IgD-negative memory B cell (primary cell): Measurements from ENCODE around the gene PPIAL4G. TPM values are rescaled to one million over a fixed set of nuclear protein-coding genes. Genes with fewer than 3 reads are reported as not detected.
"Not testable (repeated sequence)": the region's sequence is repeated elsewhere in the genome, so short reads cannot be mapped to it uniquely, and the experiment has no call there.

Experiments used
- H3K27ac Mint-ChIP-seq, 3 donors: one replicate each; pipeline ENCODE4 v1.8.0; 2020 to 2022; ENCODE audit warnings: mild to moderate bottlenecking in 3 of 3, mixed read lengths in 3 of 3, moderate library complexity in 1 of 3
- H3K27me3 Mint-ChIP-seq: one replicate; pipeline ENCODE4 v1.8.0; 2021; ENCODE audit warnings: mixed read lengths
- H3K36me3 Mint-ChIP-seq: one replicate; pipeline ENCODE4 v1.8.0; 2020; ENCODE audit warnings: mild to moderate bottlenecking, mixed read lengths
- H3K4me1 Mint-ChIP-seq, 3 donors: one replicate each; pipeline ENCODE4 v1.8.0; 2020 to 2022; ENCODE audit warnings: mixed read lengths in 3 of 3, mild to moderate bottlenecking in 1 of 3
- H3K4me3 Mint-ChIP-seq, 4 donors: one replicate each; pipeline ENCODE4 v1.8.0; 2020 to 2022; ENCODE audit warnings: mild to moderate bottlenecking in 4 of 4, mixed read lengths in 4 of 4, moderate library complexity in 3 of 4
- H3K9me3 Mint-ChIP-seq, 3 donors: one replicate each; pipeline ENCODE4 v1.8.0; 2020 to 2021; ENCODE audit warnings: mixed read lengths in 3 of 3, mild to moderate bottlenecking in 1 of 3
- polyA plus RNA-seq: library from polyadenylated mRNA; unstranded; fragments of 300-500 nt; fragmentation: Illumina TruSeq; gene quantifications from one replicate; pipeline ENCODE4 v1.2.3, GENCODE V29; 2021

Gene PPIAL4G
- polyA plus RNA-seq: not detected

DNA sequence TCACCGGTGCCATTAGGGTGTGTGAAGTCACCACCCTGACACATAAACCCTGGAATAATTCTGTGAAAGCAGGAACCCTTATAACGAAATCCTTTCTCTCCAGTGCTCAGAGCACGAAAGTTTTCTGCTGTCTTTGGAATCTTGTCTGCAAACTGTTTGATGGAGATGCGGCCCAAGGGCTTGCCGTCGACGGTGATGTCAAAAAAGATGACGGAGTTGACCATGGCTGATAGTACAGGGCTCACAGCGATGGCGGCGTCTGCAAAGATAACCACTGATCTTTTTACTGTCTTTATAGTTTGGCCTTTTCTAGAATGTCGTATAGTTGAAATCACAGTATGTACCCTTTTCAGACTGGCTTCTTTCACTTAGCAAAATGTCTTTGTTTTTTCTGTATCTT is at the start of gene PPIAL4G:
Gene PPIAL4G (minus strand): TSS at position 274 of the 400 bp plus-strand sequence. CDS start 50 bp downstream, at position 224.
- not testable (repeated sequence) for H3K9me3 Mint-ChIP-seq, H3K27ac Mint-ChIP-seq, H3K4me3 Mint-ChIP-seq, H3K36me3 Mint-ChIP-seq, H3K4me1 Mint-ChIP-seq, H3K27me3 Mint-ChIP-seq

- not testable (repeated sequence) for H3K27me3 Mint-ChIP-seq, H3K9me3 Mint-ChIP-seq, H3K36me3 Mint-ChIP-seq, H3K4me3 Mint-ChIP-seq, H3K27ac Mint-ChIP-seq, H3K4me1 Mint-ChIP-seq
Observed at GRCh38 chr1:148532158-148532557, 49.1 kb upstream of the PPIAL4G start.

DNA sequence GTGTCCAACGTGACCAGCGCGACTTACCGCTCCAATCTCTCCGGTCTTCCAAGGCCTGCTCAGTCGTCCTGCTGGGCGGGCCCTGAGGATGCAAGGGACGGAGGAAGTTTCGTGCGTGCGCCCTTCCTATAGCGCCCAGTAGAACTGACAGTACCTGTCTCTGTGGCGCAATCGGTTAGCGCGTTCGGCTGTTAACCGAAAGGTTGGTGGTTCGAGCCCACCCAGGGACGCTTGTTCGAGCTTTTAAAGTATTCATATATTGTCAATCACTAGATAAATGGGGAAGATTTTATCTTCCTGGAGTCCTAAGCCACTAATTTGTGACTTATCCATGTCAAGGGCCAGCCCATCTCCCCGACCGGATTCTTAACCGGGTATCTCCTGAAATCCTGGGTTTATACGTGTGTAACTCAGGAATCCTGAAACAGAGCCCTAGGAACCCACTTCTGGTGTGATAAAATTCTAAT is 46.0 kb upstream of the PPIAL4G start:
- not testable (repeated sequence) for H3K27me3 Mint-ChIP-seq, H3K9me3 Mint-ChIP-seq, H3K4me1 Mint-ChIP-seq, H3K36me3 Mint-ChIP-seq
- H3K4me3 Mint-ChIP-seq: peak overlapping the region; percentile 77 to 97 (median 90)
- H3K27ac Mint-ChIP-seq: peak overlapping the region; percentile 71 to 99 (median 97)

DNA sequence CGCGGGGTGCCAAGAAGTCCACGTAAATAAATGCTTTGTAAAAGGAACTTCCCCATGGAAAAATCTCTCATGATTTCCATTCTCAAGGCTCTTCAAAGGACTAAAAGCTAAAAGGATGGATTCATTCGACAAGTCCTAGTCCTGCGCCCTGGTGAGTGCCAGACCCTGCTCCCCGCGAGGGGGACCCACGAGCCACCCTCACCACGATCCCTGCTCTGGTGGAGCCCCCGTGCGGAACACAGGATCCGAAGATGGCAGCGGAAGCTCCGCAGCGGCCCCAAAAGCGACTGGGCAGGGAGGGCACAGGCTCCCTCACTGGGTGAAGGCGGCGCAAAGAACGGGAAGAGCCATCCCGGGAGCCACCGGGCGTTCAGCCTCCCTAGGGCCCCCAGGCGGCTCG is 45.5 kb upstream of the PPIAL4G start:
- not testable (repeated sequence) for H3K36me3 Mint-ChIP-seq, H3K9me3 Mint-ChIP-seq, H3K27me3 Mint-ChIP-seq, H3K4me1 Mint-ChIP-seq
- H3K4me3 Mint-ChIP-seq: peak overlapping the region in 1 of 4 donors; percentile 97
- H3K27ac Mint-ChIP-seq: peak overlapping the region in 1 of 3 donors; percentile 99

GRCh38 chr1:148526587-148526986 is 43.5 kb upstream of the PPIAL4G start:
- not testable (repeated sequence) for H3K4me1 Mint-ChIP-seq, H3K36me3 Mint-ChIP-seq, H3K9me3 Mint-ChIP-seq, H3K4me3 Mint-ChIP-seq, H3K27ac Mint-ChIP-seq, H3K27me3 Mint-ChIP-seq

- H3K4me1 Mint-ChIP-seq, H3K9me3 Mint-ChIP-seq, H3K36me3 Mint-ChIP-seq, H3K27me3 Mint-ChIP-seq: not testable (repeated sequence)
- Mint-ChIP-seq H3K4me3 (peak overlapping the region; percentile 88 to 96 (median 92)), H3K27ac (peak overlapping the region; percentile 91 to 100 (median 98))
Observed at GRCh38 chr1:148523205-148524144, 40.4 kb upstream of the PPIAL4G start.

GRCh38 chr1:148522561-148523204 is 39.6 kb upstream of the PPIAL4G start:
- H3K27me3 Mint-ChIP-seq: not testable (repeated sequence)

DNA sequence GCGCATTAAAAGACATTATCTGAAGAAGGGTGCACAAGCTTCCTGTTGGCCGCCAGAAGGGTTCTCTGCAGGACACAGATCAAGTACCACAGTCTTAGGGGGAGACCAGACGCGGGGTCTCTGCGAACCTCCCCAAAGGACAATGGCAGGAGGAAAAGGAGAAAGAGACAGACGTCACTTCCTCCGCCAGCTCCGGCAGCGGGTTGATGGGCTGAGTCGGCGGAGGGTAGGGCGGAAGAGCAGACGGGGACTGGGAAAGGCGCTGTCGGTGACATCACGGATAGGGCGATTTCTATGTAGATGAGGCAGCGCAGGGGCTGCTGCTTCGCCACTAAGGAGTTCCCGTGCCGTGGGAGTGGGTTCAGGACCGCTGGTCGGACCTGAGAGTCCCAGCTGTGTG is 39.0 kb upstream of the PPIAL4G start:
- H3K36me3 Mint-ChIP-seq, H3K27me3 Mint-ChIP-seq, H3K9me3 Mint-ChIP-seq, H3K4me1 Mint-ChIP-seq: not testable (repeated sequence)
- Mint-ChIP-seq H3K4me3 (peak overlapping the region; percentile 88 to 96 (median 92)), H3K27ac (peak overlapping the region; percentile 91 to 100 (median 98))

More at GRCh38 chr1:148522561-148523204, 39.6 kb upstream of the PPIAL4G start:
- H3K27ac Mint-ChIP-seq: peak overlapping the region; percentile 91 to 100 (median 98)
- H3K36me3 Mint-ChIP-seq, H3K9me3 Mint-ChIP-seq, H3K4me1 Mint-ChIP-seq: not testable (repeated sequence)
- H3K4me3 Mint-ChIP-seq: peak overlapping the region; percentile 88 to 96 (median 92)

DNA sequence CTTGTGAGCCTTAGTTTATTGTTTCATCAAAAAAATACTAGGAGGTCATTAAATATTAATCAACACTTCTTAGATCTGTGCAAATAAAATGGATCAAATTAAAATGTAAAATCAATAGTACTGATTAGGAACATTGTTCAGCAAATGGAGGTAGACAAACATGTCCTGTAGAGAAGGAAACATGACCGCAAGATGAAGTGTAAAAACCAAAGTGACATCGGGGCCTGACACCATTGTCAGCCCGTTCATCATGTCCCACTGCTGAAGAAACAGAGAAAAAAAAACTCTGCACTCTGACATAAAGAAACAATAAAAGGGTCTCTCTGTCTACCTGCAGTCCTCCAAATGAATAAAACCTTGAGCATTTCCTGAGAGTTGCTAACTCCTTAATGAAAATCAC is 31.2 kb upstream of the PPIAL4G start:
- H3K27ac Mint-ChIP-seq, H3K4me3 Mint-ChIP-seq, H3K36me3 Mint-ChIP-seq, H3K9me3 Mint-ChIP-seq, H3K4me1 Mint-ChIP-seq, H3K27me3 Mint-ChIP-seq: not testable (repeated sequence)

- H3K4me3 Mint-ChIP-seq, H3K27ac Mint-ChIP-seq, H3K36me3 Mint-ChIP-seq, H3K4me1 Mint-ChIP-seq, H3K27me3 Mint-ChIP-seq, H3K9me3 Mint-ChIP-seq: not testable (repeated sequence)
Observed at GRCh38 chr1:148512571-148513184, 29.6 kb upstream of the PPIAL4G start.

DNA sequence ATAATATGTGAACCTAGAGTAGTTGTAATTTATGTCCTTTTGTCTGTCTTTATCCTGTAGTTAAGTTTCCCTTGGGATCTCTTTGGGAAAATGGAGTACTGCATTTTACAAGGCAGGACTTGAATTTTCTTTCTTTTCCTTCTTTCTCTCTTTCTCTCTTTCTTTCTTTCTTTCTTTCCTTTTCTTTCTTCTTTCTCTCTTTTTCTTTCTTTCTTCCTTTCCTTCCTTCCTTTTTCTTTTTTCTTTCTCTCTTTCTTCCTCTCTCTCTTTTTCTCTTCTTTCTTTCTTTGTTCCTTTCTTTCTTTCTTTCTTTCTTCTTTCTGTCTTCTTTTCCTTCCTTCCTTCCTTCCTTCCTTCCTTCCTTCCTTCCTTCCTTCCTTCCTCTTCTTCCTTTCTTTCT is 10.8 kb upstream of the PPIAL4G start:
- H3K4me3 Mint-ChIP-seq, H3K36me3 Mint-ChIP-seq: not testable (repeated sequence)

DNA sequence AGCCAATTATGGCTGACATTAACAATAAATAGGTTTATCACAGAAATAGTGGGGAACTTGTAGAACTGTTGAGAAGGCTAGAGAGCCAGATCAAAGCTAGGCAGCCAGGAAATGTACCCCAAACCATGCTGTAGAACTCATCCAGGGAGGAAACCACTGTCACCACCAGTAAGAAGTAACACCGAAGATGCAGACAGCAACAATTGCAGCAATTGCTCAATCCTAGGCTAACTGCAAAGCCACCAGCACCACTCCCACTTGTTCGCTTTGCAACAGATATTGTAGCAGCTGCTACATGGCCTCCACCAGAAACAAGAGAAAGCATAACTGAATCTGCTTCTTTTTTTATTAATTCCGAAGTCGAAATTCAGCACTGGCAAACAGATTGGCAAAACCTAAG is 2.0 kb downstream of the PPIAL4G start:
- H3K27ac Mint-ChIP-seq, H3K4me3 Mint-ChIP-seq, H3K36me3 Mint-ChIP-seq, H3K27me3 Mint-ChIP-seq, H3K4me1 Mint-ChIP-seq, H3K9me3 Mint-ChIP-seq: not testable (repeated sequence)

More for the DNA sequence above, 10.8 kb upstream of the PPIAL4G start:
- H3K9me3 Mint-ChIP-seq, H3K27ac Mint-ChIP-seq, H3K4me1 Mint-ChIP-seq, H3K27me3 Mint-ChIP-seq: not testable (repeated sequence)

DNA sequence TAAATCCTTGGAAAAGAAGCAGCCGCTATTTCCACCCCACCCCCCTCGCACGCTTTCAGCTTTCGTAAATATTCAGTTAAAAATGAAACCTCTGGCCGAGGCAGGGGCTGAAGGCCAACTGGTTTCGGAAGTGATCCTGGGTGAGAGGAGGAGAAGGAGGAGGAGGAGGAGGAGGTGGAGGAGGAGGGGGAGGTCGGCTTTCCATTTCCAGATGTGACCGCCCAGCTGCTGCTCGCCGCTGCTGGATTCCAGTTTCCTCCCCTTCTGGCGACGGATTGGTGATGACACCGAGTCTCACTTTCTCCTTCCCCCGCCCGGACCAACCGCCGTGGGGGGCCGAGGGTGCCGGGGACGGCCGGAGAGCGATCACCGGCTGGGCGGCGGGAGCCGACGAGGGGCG is 23.4 kb downstream of the PPIAL4G start:
- H3K4me3 Mint-ChIP-seq: peak overlapping the region; percentile 71 to 98 (median 78)
- H3K9me3 Mint-ChIP-seq, H3K27me3 Mint-ChIP-seq, H3K27ac Mint-ChIP-seq, H3K4me1 Mint-ChIP-seq, H3K36me3 Mint-ChIP-seq: not testable (repeated sequence)

GRCh38 chr1:148458901-148459581 is 24.1 kb downstream of the PPIAL4G start:
- peak overlapping the region; percentile 80 to 99 (median 99) for H3K27ac Mint-ChIP-seq
- not testable (repeated sequence) for H3K27me3 Mint-ChIP-seq

DNA sequence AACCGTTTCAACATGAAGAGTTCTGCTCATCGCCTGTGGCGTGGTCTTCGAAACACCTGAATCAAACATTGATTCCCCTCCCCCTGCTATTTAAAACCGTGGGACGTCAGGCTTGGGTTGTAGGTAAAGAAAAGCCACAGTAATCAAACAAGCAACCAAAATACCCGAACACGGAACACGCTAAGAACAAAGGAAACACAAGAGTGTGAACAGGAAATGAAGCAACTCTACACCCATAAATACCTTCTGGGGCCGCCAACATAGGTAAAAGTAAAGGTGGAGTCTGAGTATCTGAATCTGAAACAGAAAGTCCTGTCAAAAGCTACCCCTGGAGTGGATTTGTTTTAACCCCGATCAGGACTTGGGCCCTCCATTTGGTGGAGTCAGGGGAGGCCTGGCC is 24.7 kb downstream of the PPIAL4G start:
- not testable (repeated sequence) for H3K27me3 Mint-ChIP-seq

More at GRCh38 chr1:148458901-148459581, 24.1 kb downstream of the PPIAL4G start:
- not testable (repeated sequence) for H3K4me1 Mint-ChIP-seq, H3K9me3 Mint-ChIP-seq, H3K36me3 Mint-ChIP-seq
- H3K4me3 Mint-ChIP-seq: peak overlapping the region; percentile 76 to 98 (median 88)

More for the DNA sequence above, 24.7 kb downstream of the PPIAL4G start:
- H3K27ac Mint-ChIP-seq: peak overlapping the region; percentile 97 to 99 (median 99)
- H3K4me1 Mint-ChIP-seq, H3K36me3 Mint-ChIP-seq, H3K9me3 Mint-ChIP-seq: not testable (repeated sequence)
- peak overlapping the region; percentile 87 to 99 (median 97) for H3K4me3 Mint-ChIP-seq
